Ureter (tissue), 1 donor: ENCODE data around the gene TIMM23. TPM values are rescaled to one million over a fixed set of nuclear protein-coding genes. Genes with fewer than 3 reads are reported as not detected.

Experiments
- DNase-seq: peaks from one replicate; pipeline ENCODE4 v3.0.0-alpha.2; 2020; ENCODE audit warnings: low spot score
- total RNA-seq: library from RNA; stranded (reverse); gene quantifications from one replicate; pipeline ENCODE4 v1.2.4, GENCODE V29; 2023
- donor health status: DM: yes; HTN: yes; CAD: no.

Gene TIMM23
- total RNA-seq, 1 donor from 2014 or later, result 56.5 TPM

GRCh38 chr10:46052057-46052790, 79.9 kb downstream of the TIMM23 start:
- DNase-seq, result no peak

GRCh38 chr10:46052791-46053375, 80.6 kb downstream of the TIMM23 start:
- no peak for DNase-seq

Other genes with a start within 250 kb of the TIMM23 start
- 39.7 TPM for gene WASHC2C, start 245.2 kb upstream of the TIMM23 start, total RNA-seq
- gene AGAP4, start 125.0 kb upstream of the TIMM23 start, total RNA-seq, result 40.2 TPM
- 151 TPM for gene NCOA4, start 58.1 kb downstream of the TIMM23 start, total RNA-seq
- not detected for gene MSMB, start 73.8 kb downstream of the TIMM23 start, total RNA-seq